RWPE1 (cell line): ENCODE data around the gene COA8.

ENCODE experiments used
- CTCF ChIA-PET: fragments of 350-600 bp; sonication (Branson Sonifier 250); formaldehyde crosslinking; extraction: SDS; loops from one replicate; lab custom pipeline; 2021; lab: Yijun Ruan, JAX
- POLR2A ChIA-PET: fragments of 400-600 bp; formaldehyde crosslinking; extraction: SDS; loops from one replicate; lab custom pipeline; 2020; ENCODE audit warnings: antibody characterized with exemption; ENCODE audit not compliant: low non-redundant PET; lab: Yijun Ruan, JAX
- DNase-seq: peaks from one replicate; pipeline ENCODE4 v3.0.0; 2012; ENCODE audit warnings: low spot score
- H3K27ac ChIP-seq: fragments of 450-650 bp; 2 replicates; pipeline ENCODE4 v1.5.1; 2017
- TF ChIP-seq, protein P1 (sequence below): fragments of 450-650 bp; conservative IDR thresholded peaks from 2 replicates; pipeline ENCODE4 v1.5.1; 2017; ENCODE audit warnings: low read depth, mild to moderate bottlenecking

Gene COA8

DNA sequence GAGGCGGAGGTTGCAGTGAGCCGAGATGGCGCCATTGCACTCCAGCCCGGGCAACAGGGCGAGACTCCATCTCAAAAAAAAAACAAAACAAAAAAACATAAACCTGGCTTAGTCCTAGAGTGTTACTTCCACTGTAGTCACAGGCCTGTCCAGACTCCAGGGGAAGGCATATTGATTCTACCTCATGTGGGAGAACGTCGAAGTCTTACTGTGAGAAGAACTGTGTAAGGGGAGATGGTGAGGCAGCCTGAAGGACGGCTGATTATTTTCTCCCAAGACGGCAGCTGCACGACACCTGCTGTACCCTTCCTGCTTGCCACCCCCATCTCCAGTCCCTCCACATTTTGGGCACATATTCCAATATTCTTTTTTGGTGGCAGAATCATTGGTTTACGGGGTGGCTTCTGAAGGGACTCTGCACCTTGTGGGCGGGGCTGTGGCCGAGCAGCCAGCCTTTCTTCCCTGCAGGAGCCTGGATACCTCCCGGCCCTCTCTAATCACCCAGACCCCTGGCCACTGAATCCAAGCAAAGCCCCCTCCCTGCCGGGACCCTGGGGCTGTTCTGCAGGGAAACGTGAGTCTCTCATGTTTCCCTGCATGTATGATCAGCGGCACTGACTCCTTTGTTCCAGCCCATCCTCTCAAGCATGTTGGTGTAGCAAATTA, 54.0 kb downstream of the COA8 start:
- H3K27ac ChIP-seq, result no peak overlapping the region
- CTCF ChIA-PET, result interaction anchor here (0.6 kb wide), 1 partner anchor 20 kb away, joined by 3 read pairs; no protein-coding TSS in a partner anchor
- POLR2A ChIA-PET, result no interaction called here
- no peak for DNase-seq
- TF ChIP-seq, protein P1, sequence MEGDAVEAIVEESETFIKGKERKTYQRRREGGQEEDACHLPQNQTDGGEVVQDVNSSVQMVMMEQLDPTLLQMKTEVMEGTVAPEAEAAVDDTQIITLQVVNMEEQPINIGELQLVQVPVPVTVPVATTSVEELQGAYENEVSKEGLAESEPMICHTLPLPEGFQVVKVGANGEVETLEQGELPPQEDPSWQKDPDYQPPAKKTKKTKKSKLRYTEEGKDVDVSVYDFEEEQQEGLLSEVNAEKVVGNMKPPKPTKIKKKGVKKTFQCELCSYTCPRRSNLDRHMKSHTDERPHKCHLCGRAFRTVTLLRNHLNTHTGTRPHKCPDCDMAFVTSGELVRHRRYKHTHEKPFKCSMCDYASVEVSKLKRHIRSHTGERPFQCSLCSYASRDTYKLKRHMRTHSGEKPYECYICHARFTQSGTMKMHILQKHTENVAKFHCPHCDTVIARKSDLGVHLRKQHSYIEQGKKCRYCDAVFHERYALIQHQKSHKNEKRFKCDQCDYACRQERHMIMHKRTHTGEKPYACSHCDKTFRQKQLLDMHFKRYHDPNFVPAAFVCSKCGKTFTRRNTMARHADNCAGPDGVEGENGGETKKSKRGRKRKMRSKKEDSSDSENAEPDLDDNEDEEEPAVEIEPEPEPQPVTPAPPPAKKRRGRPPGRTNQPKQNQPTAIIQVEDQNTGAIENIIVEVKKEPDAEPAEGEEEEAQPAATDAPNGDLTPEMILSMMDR, result no peak

DNA sequence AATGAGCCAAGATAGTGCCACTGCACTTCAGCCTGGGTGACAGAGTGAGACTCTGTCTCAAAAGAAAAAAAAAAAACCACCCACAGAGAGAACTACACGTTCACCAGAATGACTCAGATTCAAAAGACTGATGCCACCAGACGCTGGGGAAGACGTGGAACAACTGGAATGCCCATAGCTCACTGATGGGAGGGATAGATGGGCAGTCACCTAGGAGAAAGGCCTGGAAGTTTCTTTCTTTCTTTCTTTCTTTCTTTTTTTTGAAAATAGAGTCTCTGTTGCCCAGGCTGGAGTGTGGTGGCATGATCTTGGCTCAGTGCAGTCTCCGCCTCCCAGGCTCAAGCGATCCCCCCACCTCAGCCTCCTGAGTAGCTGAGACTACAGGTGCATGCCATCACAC, 56.3 kb downstream of the COA8 start:
- no peak for DNase-seq
- TF ChIP-seq, protein P1, result no peak
- CTCF ChIA-PET, result interaction anchor here (0.7 kb wide), 1 partner anchor 31 kb away, joined by 4 read pairs; no protein-coding TSS in a partner anchor
- POLR2A ChIA-PET, result no interaction called here
- H3K27ac ChIP-seq, result no peak overlapping the region

DNA sequence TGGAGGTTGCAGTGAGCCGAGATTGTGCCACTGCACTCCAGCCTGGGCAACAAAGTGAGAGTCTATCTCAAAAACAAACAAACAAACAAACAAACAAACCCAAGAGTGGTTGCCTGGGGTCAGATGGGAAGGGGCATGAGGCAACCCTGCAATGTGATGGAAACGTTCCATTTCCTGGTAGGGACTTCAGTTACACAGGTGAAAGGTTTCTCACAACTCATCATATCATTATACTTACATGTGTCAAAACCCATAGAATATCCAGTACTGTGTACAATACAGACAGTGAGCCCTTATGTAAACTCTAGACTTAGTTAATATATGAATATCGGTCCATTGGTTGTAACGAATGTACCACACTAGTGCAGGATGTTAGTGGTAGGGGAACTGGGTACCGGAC, 59.1 kb downstream of the COA8 start:
- no peak for DNase-seq
- TF ChIP-seq, protein P1, result no peak
- H3K27ac ChIP-seq, result no peak overlapping the region
- CTCF ChIA-PET, result no interaction called here
- POLR2A ChIA-PET, result no interaction called here

DNA sequence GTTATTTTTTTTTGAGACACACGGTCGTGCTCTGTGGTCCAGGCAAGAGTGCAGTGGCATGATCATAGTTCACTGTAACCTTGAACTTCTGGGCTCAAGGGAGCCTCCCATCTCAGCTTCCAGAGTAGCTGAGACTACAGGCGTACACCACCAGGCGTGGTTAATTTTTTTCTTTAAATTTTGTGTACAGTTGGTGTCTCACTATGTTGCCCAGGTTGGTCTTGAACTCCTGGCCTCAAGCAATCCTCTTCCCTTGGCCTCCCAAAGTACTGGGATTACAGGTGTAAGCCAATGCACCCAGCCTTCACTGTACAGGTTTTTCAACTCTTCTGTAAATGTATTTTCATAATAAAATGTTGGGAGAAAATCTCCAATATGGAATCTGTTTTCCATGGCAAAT, 60.5 kb downstream of the COA8 start:
- CTCF ChIA-PET, result no interaction called here
- POLR2A ChIA-PET, result interaction anchor here (0.6 kb wide), 1 partner anchor 320 kb away, joined by 3 read pairs; no protein-coding TSS in a partner anchor
- DNase-seq, result no peak
- H3K27ac ChIP-seq, result no peak overlapping the region
- TF ChIP-seq, protein P1, result no peak

DNA sequence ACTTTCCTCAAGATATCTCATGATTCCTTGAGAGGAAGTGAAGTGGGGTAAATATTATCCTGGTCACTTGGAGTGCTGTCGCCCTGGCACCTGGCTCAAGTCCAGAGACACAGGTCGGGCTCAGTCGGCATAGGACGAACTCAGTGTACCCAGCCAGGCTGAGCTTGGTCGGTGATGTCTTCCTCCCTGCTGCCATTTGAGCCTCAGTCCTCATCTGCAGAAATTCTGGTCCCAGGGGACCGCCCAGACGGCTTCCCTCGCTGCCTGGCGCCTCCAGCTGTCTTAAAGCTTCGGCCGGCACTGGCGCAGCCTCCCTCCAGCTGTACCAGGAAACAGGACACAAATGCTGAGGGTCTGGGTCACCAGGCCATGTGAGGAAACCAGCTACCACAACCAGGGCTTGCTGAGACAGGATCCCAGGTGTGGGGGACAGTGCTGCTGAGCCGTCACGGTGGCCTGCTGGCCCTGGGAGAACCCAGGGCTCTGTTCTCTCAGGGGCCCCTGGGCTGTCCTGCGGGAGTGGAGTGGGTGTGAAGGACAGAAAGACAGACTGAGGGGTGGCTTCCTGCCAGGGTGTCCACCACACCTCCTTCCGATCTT, 61.2 kb downstream of the COA8 start:
- H3K27ac ChIP-seq, result peak overlapping the region; percentile 97
- DNase-seq, result no peak
- TF ChIP-seq, protein P1, result no peak
- POLR2A ChIA-PET, result interaction anchor here (0.6 kb wide), 1 partner anchor 320 kb away, joined by 3 read pairs; no protein-coding TSS in a partner anchor
- CTCF ChIA-PET, result no interaction called here

DNA sequence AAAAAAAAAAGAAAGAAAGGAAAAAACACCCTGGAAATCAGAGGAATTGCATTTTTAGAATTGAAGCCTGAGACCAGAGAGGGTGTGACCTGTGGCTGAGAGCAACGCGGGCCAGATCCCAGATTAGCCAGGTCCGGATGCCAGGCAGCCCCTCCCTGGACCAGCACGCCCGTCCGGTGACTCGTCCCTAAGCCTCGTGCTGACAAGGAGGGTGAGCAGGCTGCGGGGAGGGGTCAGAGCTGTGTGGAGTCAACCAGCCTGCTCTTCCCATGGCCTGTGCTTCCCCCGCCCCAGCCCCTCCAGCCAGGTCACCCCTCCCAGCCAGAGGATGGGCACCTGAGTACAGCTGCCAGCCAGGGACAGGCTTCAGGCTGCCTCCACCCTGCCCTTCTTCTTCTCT, 62.1 kb downstream of the COA8 start:
- ChIA-PET CTCF (interaction anchor here (0.5 kb wide), 1 partner anchor 28 kb away, joined by 5 read pairs; no protein-coding TSS in a partner anchor), POLR2A (no interaction called here)
- peak; percentile 81 for DNase-seq
- TF ChIP-seq, protein P1, result no peak
- peak overlapping the region; percentile 97 for H3K27ac ChIP-seq
